ENCODE results near the gene BRD8. TPM values are rescaled to one million over a fixed set of nuclear protein-coding genes. Genes with fewer than 3 reads are reported as not detected.

Gene BRD8
- total RNA-seq, 1 experiment from 2014 or later: 85.5 TPM

- no peaks in the 10 kb centered on the region for H3K36me3 ChIP-seq
- H3K27ac ChIP-seq: no peak overlapping the region
- H3K4me1 ChIP-seq: no peaks in the 10 kb centered on the region
- no peaks in the 10 kb centered on the region for H3K9me3 ChIP-seq (replicated peaks)
- peaks cover 10% of the 10 kb centered on the region for H3K27me3 ChIP-seq
- H3K4me3 ChIP-seq: no peak overlapping the region
- DNase-seq: no peak
Measured at GRCh38 chr5:138096997-138097828, 81.2 kb downstream of the BRD8 start.

- H3K36me3 ChIP-seq: no peaks in the 10 kb centered on the region
- H3K4me1 ChIP-seq: no peaks in the 10 kb centered on the region
- no peak overlapping the region for H3K4me3 ChIP-seq
- H3K27ac ChIP-seq: no peak overlapping the region
- no peaks in the 10 kb centered on the region for H3K9me3 ChIP-seq (replicated peaks)
- DNase-seq: no peak
- peaks cover 10% of the 10 kb centered on the region for H3K27me3 ChIP-seq
Measured at GRCh38 chr5:138096363-138096762, 82.1 kb downstream of the BRD8 start.

- Histone ChIP-seq H3K4me3 (no peak overlapping the region), H3K4me1 (no peaks in the 10 kb centered on the region), H3K27me3 (peaks cover 10% of the 10 kb centered on the region), H3K36me3 (no peaks in the 10 kb centered on the region), H3K27ac (no peak overlapping the region), H3K9me3 (replicated peaks) (no peaks in the 10 kb centered on the region)
- DNase-seq: no peak
Measured at GRCh38 chr5:138095100-138095907, 83.1 kb downstream of the BRD8 start.

- Histone ChIP-seq H3K4me3 (no peak overlapping the region), H3K36me3 (no peaks in the 10 kb centered on the region), H3K27me3 (peaks cover 5% of the 10 kb centered on the region; the same call in 1 of the 2 replicates), H3K4me1 (no peaks in the 10 kb centered on the region), H3K9me3 (replicated peaks) (no peaks in the 10 kb centered on the region), H3K27ac (no peak overlapping the region)
- DNase-seq: no peak
Measured at GRCh38 chr5:138093036-138093435, 85.4 kb downstream of the BRD8 start.

- Histone ChIP-seq H3K4me3 (no peak overlapping the region), H3K27ac (no peak overlapping the region), H3K9me3 (replicated peaks) (no peaks in the 10 kb centered on the region), H3K4me1 (no peaks in the 10 kb centered on the region), H3K27me3 (peaks cover 5% of the 10 kb centered on the region; the same call in 1 of the 2 replicates), H3K36me3 (no peaks in the 10 kb centered on the region)
- no peak for DNase-seq
Measured at GRCh38 chr5:138092301-138092700, 86.1 kb downstream of the BRD8 start.

- no peak overlapping the region for H3K27ac ChIP-seq
- no peaks in the 10 kb centered on the region for H3K36me3 ChIP-seq
- DNase-seq: no peak
- no peaks in the 10 kb centered on the region for H3K9me3 ChIP-seq (replicated peaks)
- H3K4me1 ChIP-seq: no peaks in the 10 kb centered on the region
- peaks cover 5% of the 10 kb centered on the region; the same call in 1 of the 2 replicates for H3K27me3 ChIP-seq
- H3K4me3 ChIP-seq: no peak overlapping the region
Measured at GRCh38 chr5:138091685-138092084, 86.7 kb downstream of the BRD8 start.

Other genes starting within 250 kb of the BRD8 start
- gene FAM13B, start 145.6 kb downstream of the BRD8 start, total RNA-seq (2014; rRNA removed; shearing (Covaris generic)): 18.5 and 22.1 TPM in 2 replicates
- not detected in 2 replicates for gene WNT8A, start 94.6 kb downstream of the BRD8 start, total RNA-seq (2014; rRNA removed; shearing (Covaris generic))
- gene NME5, start 39.2 kb downstream of the BRD8 start, total RNA-seq (2014; rRNA removed; shearing (Covaris generic)): not detected in 2 replicates
- gene KIF20A, start 482 bp upstream of the BRD8 start, total RNA-seq (2014; rRNA removed; shearing (Covaris generic)): 89.5 and 91.9 TPM in 2 replicates
- 73.5 and 74.3 TPM in 2 replicates for gene CDC23, start 34.7 kb upstream of the BRD8 start, total RNA-seq (2014; rRNA removed; shearing (Covaris generic))
- 0.15 TPM in 1 of 2 replicates, not detected in the other for gene GFRA3, start 96.0 kb upstream of the BRD8 start, total RNA-seq (2014; rRNA removed; shearing (Covaris generic))
- gene CDC25C, start 153.2 kb upstream of the BRD8 start, total RNA-seq (2014; rRNA removed; shearing (Covaris generic)): 29.5 and 36.3 TPM in 2 replicates
- gene FAM53C, start 159.6 kb upstream of the BRD8 start, total RNA-seq (2014; rRNA removed; shearing (Covaris generic)): 40.3 and 40.5 TPM in 2 replicates
- 73.0 and 75.2 TPM in 2 replicates for gene KDM3B, start 174.1 kb upstream of the BRD8 start, total RNA-seq (2014; rRNA removed; shearing (Covaris generic))

Measured in SJCRH30 (cell line).